GM13976 (cell line): ENCODE data around the gene PPAT.

ENCODE experiments used
- DNase-seq: peaks from one replicate; pipeline ENCODE4 v3.0.0; 2012; ENCODE audit warnings: low spot score
- in situ Hi-C: fragments of 300-500 bp; cut with MboI; formaldehyde crosslinking; loops from one replicate; pipeline ENCODE4 v1.12.0; 2022; ENCODE audit warnings: low sequenced_read_pairs, mixed read lengths, inconsistent platforms; ENCODE audit not compliant: unreplicated experiment
- TF ChIP-seq, protein P1 (sequence below): IDR thresholded peaks from 2 replicates; pipeline ENCODE4 v1.5.1; 2012; ENCODE audit warnings: borderline replicate concordance, mild to moderate bottlenecking; ENCODE audit not compliant: insufficient read depth; ENCODE audit errors: extremely low read depth, missing control alignments, control extremely low read depth

Gene PPAT

DNA sequence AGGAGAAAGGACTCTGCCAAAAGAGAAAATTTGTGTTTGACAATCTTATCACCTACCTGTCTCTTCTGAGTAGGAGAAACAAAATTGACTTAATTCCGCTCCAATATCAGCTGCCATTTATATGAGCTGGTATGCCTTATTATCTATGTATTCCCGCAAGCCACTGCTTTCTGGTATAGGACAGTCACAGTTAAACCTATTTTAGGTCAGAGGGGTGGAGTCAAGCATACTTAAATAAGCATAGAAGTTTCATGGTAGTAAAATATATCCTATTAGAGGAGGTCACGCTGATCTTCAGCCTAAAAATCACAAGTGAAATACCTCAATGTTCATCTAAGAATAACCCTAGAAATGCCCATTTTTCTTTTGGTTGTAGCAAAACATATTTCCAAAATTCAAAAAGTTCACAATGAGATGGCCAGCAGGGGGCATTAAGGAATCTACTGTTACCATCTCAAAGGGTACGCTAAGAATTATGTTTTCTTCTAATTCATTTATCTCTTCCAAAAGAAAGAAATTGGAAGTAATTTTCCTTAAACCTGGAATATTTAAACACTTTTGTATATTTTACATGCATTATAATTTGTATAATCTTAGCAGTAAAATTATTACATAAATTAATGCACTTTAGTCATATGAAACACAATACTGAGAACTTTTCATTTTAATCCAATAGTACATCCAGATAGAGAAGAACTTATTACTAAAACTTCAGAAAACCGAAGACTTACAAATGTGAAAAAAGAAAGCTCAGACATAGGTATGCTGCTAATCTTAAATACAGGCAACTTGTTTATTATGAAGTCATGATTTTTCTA is 10.5 kb downstream of the PPAT start:
- TF ChIP-seq, protein P1, sequence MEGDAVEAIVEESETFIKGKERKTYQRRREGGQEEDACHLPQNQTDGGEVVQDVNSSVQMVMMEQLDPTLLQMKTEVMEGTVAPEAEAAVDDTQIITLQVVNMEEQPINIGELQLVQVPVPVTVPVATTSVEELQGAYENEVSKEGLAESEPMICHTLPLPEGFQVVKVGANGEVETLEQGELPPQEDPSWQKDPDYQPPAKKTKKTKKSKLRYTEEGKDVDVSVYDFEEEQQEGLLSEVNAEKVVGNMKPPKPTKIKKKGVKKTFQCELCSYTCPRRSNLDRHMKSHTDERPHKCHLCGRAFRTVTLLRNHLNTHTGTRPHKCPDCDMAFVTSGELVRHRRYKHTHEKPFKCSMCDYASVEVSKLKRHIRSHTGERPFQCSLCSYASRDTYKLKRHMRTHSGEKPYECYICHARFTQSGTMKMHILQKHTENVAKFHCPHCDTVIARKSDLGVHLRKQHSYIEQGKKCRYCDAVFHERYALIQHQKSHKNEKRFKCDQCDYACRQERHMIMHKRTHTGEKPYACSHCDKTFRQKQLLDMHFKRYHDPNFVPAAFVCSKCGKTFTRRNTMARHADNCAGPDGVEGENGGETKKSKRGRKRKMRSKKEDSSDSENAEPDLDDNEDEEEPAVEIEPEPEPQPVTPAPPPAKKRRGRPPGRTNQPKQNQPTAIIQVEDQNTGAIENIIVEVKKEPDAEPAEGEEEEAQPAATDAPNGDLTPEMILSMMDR: peak; percentile 38
- in situ Hi-C loops: no loop called here
- peak; percentile 32 for DNase-seq

DNA sequence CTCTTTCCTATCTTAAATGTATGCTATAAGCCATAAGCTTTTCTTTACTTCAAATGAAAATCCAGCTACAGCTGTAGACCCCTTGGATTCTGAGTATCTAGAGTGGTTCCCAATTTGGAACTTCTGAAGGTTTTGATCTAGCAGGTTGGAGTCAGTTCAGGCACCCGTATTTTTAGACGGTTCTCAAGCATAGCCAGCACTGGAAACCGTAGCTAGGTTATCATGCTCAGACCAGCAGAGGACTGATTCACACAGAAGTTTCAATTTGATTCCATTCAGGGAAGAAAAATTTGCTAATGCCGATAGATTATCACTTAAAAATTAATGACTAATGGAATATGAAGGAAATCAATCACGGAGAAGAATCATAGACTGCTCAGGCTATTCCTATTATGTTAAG is 11.2 kb downstream of the PPAT start:
- DNase-seq: no peak
- TF ChIP-seq, protein P1: no peak
- in situ Hi-C loops: no loop called here

DNA sequence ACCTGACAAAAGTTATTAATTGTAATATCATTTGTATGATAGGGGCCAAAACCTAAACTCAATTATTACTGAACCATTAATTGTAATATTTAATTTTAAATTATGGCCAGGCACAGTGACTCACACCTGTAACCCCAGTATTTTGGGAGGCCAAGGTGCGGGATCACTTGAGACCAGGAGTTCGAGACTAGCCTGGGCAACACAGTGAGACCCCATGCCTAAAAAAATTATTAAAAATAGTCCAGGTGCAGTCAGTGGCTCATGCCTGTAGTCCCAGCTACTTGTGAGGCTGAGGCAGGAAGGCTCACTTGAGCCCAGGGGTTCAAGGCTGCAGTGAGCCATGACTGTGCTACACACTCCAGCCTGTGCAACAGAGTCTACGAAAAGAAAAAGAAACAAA is 18.0 kb downstream of the PPAT start:
- in situ Hi-C loops: no loop called here
- no peak for DNase-seq
- TF ChIP-seq, protein P1: no peak

DNA sequence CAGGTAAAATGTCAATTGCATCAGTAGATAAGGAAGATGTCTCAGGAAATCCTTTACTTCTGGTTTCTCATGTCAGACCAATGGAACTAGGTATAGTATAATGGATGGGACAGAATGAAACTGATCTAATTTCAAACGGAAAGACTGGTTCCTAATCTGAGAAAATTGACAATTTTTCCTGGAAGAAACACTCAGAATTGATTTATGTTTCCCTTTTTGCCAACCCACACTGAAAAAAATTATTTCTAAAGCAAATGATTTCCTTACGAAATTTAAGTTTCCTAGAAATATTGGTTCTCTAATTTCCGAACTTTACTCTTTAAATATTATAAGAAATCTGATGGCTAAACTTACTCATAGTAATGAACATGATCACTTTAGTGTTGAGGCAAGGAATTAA is 19.1 kb downstream of the PPAT start:
- DNase-seq: no peak
- in situ Hi-C loops: no loop called here
- TF ChIP-seq, protein P1: no peak

DNA sequence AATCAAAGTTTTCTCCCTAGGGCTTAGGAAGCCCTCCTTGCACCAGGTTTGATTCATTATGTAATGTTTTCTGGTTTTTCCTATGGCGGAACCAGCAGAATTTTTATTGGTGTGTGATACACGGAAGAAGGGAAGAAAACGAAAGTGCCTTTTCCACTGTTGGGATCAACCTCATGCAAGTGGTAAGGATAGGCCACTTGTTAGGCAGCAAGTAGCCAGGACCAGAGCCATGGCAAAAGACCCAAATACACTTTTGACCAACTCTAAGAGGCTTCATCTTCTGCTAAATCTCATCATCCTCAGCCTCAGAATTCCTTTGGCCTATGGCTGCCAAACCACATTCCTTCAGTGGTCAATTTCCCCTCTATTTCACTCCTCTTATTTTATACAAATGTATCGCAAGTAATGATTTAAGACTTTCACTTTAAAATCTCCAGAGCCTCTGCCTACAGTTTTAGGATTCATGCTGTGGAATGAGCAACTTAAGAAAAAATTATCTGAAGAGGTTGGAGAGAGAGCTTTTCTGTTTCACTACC is 21.2 kb downstream of the PPAT start:
- in situ Hi-C loops: no loop called here
- TF ChIP-seq, protein P1: no peak
- no peak for DNase-seq

DNA sequence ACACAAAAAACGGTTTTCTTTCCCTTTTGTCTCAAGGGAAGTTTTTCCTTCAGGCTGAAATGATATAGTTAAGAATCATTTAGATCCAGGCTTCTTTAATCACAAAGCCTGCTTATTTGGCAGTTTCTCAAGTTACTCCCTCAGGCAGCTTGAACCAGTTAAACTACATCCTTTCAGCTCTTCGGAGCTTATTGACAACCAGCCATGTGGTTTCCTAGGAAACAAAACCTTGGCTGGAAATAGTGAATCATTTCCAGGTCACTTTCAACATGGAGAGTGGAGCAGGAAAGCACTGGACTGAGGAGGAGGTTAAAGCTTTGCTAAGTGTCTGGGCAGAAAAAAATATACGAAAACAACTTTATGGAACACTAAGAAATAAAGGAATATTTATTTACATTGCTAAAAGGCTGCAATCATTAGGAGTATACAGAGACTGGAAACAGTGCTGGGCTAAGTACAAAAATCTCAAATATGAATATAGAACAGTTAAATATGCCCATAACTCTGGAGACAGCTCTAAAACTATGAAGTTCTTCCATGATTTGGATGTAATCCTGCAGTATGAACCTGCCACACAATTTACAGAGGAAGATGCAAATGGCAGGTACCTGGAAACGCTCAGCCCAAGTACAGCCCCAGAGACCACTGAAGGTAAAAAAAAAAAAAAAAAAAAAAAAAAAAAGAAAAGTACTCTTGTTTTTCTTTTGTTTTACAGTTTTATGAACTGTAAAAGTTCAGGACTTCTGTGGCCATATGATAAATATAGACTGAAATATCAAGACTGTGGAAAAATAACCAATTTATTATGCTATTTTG is 25.0 kb downstream of the PPAT start:
- DNase-seq: no peak
- TF ChIP-seq, protein P1: no peak
- in situ Hi-C loops: no loop called here
